Endothelial cell of umbilical vein (primary cell): Measurements from ENCODE around the gene RAB43. TPM values are rescaled to one million over a fixed set of nuclear protein-coding genes. Genes with fewer than 3 reads are reported as not detected.

ENCODE experiments used
- Bru-seq: library from RNA; stranded (reverse); fragments of 400-500 nt; gene quantifications from one replicate; lab custom pipeline; 2021; lab: Mats Ljungman, UMichigan
- BruChase-seq, 2 experiments: library from RNA; stranded (reverse); fragments of 400-500 nt; gene quantifications; one replicate each; lab custom pipeline; 2021; lab: Mats Ljungman, UMichigan
- BruUV-seq: library from RNA; stranded (reverse); fragments of 400-500 nt; replicated peaks from 2 replicates; lab custom pipeline; 2021; lab: Mats Ljungman, UMichigan
- CTCF ChIA-PET: fragments of 300-600, 350-600 bp; sonication (Branson Sonifier 250); formaldehyde crosslinking; loops from one replicate; lab custom pipeline; 2021; ENCODE audit warnings: antibody characterized with exemption, inconsistent platforms; lab: Charles Lee
- POLR2A ChIA-PET: fragments of 300-600, 350-600 bp; sonication (Branson Sonifier 250); formaldehyde crosslinking; loops from one replicate; lab custom pipeline; 2021; ENCODE audit warnings: antibody characterized with exemption, inconsistent platforms; lab: Charles Lee
- DNase-seq: peaks from one replicate; pipeline ENCODE4 v3.0.0-alpha.2; 2011; ENCODE audit warnings: low read depth, low spot score
- FAIRE-seq: peaks from 2 replicates; lab custom pipeline; 2011; peaks lifted over from hg19 to GRCh38; lab: Jason Lieb, UNC
- H2AFZ ChIP-seq: 2 replicates; pipeline ENCODE4 v1.6.0; 2012; ENCODE audit warnings: low read depth, low read length, control low read depth, inconsistent platforms
- H3K27ac ChIP-seq: 2 replicates; pipeline ENCODE4 v1.5.1; 2011; ENCODE audit warnings: low read depth, mild to moderate bottlenecking, control low read depth, low read length, moderate library complexity; ENCODE audit not compliant: insufficient read depth
- H3K27me3 ChIP-seq, 2 experiments: 2 replicates each; pipeline versions ENCODE4 v1.6.0 to v1.6.1; 2011; ENCODE audit warnings: low read length in 2 of 2, mixed read lengths in 1 of 2; ENCODE audit not compliant: control insufficient read depth in 2 of 2, insufficient read depth in 2 of 2
- H3K36me3 ChIP-seq, 2 experiments: 2 replicates in 1 of 2; 3 replicates in 1 of 2; pipeline ENCODE4 v1.5.1; 2011; ENCODE audit warnings: low read length in 2 of 2, mild to moderate bottlenecking in 1 of 2, moderate library complexity in 1 of 2; ENCODE audit not compliant: control insufficient read depth in 2 of 2, insufficient read depth in 2 of 2; ENCODE audit errors: extremely low read depth in 1 of 2
- H3K4me1 ChIP-seq: 3 replicates; pipeline ENCODE4 v1.5.1; 2011; ENCODE audit warnings: mild to moderate bottlenecking, low read length; ENCODE audit not compliant: control insufficient read depth, insufficient read depth; ENCODE audit errors: extremely low read depth
- H3K4me2 ChIP-seq: 2 replicates; pipeline ENCODE4 v1.6.1; 2011; ENCODE audit warnings: low read length, control low read depth, mixed read lengths; ENCODE audit not compliant: insufficient read depth
- H3K4me3 ChIP-seq, 3 experiments: fragments of 200-600 bp in 1 of 3; sonication (generic), shearing (Covaris generic) in 1 of 3; replicated peaks in 1 of 3; 2 replicates each; pipeline ENCODE4 v1.5.1; 2011 to 2016; ENCODE audit warnings: control low read depth in 3 of 3, low read length in 3 of 3, mild to moderate bottlenecking in 2 of 3, inconsistent platforms in 1 of 3, low read depth in 1 of 3, moderate library complexity in 1 of 3; ENCODE audit not compliant: insufficient read depth in 1 of 3
- H3K79me2 ChIP-seq: 2 replicates; pipeline ENCODE4 v1.6.0; 2012; ENCODE audit warnings: low read length, inconsistent platforms; ENCODE audit not compliant: control insufficient read depth, insufficient read depth
- H3K9ac ChIP-seq: replicated peaks from 2 replicates; pipeline ENCODE3; 2011; ENCODE audit warnings: low read length, control low read depth; ENCODE audit not compliant: insufficient read depth; ENCODE audit errors: extremely low read depth
- H3K9me1 ChIP-seq: replicated peaks from 3 replicates; pipeline ENCODE4 v1.6.0; 2011; ENCODE audit warnings: mild to moderate bottlenecking, low read length; ENCODE audit not compliant: control insufficient read depth, insufficient read depth; ENCODE audit errors: extremely low read depth
- H3K9me3 ChIP-seq: replicated peaks from 2 replicates; pipeline ENCODE4 v1.5.1; 2012; ENCODE audit warnings: low read length, inconsistent platforms; ENCODE audit not compliant: control insufficient read depth, insufficient read depth
- H4K20me1 ChIP-seq: replicated peaks from 2 replicates; pipeline ENCODE3; 2011; ENCODE audit warnings: mild to moderate bottlenecking, low read length; ENCODE audit not compliant: control insufficient read depth, insufficient read depth; ENCODE audit errors: extremely low read depth
- GATA2 ChIP-seq: IDR thresholded peaks from 2 replicates; pipeline ENCODE4 v1.7.0; 2011; ENCODE audit warnings: low read depth, mild to moderate bottlenecking, moderate library complexity, mixed read lengths, low read length; ENCODE audit not compliant: insufficient read length, insufficient read depth
- POLR2AphosphoS5 ChIP-seq: IDR thresholded peaks from 2 replicates; pipeline ENCODE4 v1.6.1; 2012; ENCODE audit warnings: low read depth, mild to moderate bottlenecking, control low read depth, low read length, moderate library complexity; ENCODE audit not compliant: insufficient read depth
- dilution Hi-C: fragments of 300-500 bp; cut with MboI; formaldehyde crosslinking; loops from one replicate; pipeline ENCODE4 v1.15.0; 2019; ENCODE audit warnings: low sequenced_read_pairs; ENCODE audit not compliant: extremely low pct_ligation_motif_present
- intact Hi-C: fragments of 100-400 bp; cut with micrococcal nuclease; formaldehyde crosslinking; loops from one replicate; pipeline ENCODE4 v1.10.0; 2022
- long read RNA-seq: library from polyadenylated mRNA; stranded (forward); transcript quantifications from one replicate; pipeline ENCODE4 v2.0.0, GENCODE V29; 2021
- polyA minus RNA-seq, 3 experiments: library from RNA; depleted of rRNA, polyadenylated mRNA; stranded (reverse); fragments of >200 nt; gene quantifications; 1 replicate in 1 of 3; 2 replicates in 2 of 3; pipeline ENCODE4 v1.2.3, GENCODE V29; 2011
- polyA plus RNA-seq, 4 experiments: library from polyadenylated mRNA; depleted of rRNA in 3 of 4; stranded (reverse) in 3 of 4; unstranded in 1 of 4; fragments of >200 nt; gene quantifications; 2 replicates each; pipeline versions ENCODE4 v1.2.1 to v1.2.3, GENCODE V29; 2011 to 2012; ENCODE audit warnings: missing spikeins in 1 of 4
- total RNA-seq: library from RNA; stranded (reverse); gene quantifications from 2 replicates; pipeline ENCODE4 v1.2.3, GENCODE V29; 2021

Gene RAB43
- total RNA-seq (22.6 and 31.5 TPM in 2 replicates), polyA plus RNA-seq (18.5 and 22.0 TPM in 2 replicates), polyA minus RNA-seq (19.1 and 19.7 TPM in 2 replicates), Bru-seq, nascent RNA (percentile 53 among the genes with signal in this experiment), BruChase-seq, experiment 1, labeled RNA remaining after a 6-hour chase (percentile 85 among the genes with signal in this experiment), BruChase-seq, experiment 2, labeled RNA remaining after a 2-hour chase (percentile 74 among the genes with signal in this experiment)
- polyA plus RNA-seq (2011; cell fraction: cytosol; rRNA removed) = 16.5 and 19.7 TPM in 2 replicates
- 19.9 and 22.0 TPM in 2 replicates for polyA plus RNA-seq (2011; cell fraction: nucleus; rRNA removed)
- 14.1 and 17.5 TPM in 2 replicates for polyA plus RNA-seq (2012)
- polyA minus RNA-seq (2011; cell fraction: cytosol; rRNA and poly(A)+ RNA removed) = 2.9 TPM
- 8.6 and 9.8 TPM in 2 replicates for polyA minus RNA-seq (2011; cell fraction: nucleus; rRNA and poly(A)+ RNA removed)
- long read RNA-seq, full-length matches to known transcripts = 6 of 21 reads
- long read RNA-seq, partial matches to known transcripts = 0 of 21 reads
- long read RNA-seq, other reads (novel, unspliced or antisense) = 15 of 21 reads

DNA sequence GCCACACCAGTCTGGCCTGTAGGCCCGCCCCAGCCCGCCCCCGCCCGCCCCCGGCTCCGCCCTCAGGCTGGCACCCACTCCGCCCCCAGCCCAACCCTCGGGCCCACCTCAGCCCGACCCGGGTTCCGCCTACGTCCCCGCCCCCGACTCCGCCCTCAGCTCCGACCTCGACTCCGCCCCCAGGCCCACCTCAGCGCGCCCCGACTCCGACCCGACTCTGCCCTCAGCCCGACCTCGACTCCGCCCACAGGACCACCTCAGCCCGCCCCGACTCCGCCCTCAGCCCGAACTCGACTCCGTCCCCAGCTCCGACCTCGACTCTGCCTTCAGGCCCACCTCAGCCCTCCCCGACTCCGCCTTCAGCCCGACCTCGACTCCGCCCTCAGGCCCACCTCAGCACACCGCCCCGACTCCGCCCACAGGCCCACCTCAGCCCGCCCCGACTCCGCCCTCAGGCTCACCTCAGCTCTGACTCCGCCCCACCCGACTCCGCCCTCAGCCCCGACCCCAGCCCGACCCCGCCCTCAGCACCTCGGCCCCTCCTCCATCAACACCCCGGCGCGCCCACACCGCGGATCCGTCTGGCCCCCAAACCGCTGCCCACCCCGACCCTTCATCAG, at the start of gene RAB43:
RAB43 (minus strand) TSS at position 13 of the 620 bp plus-strand sequence. CDS start 315 bp downstream, outside the sequence.
- Histone ChIP-seq H3K36me3 (peaks cover 0 to 2% of the 10 kb centered on the region in 2 experiments), H3K4me1 (peaks cover 19% of the 10 kb centered on the region), H3K79me2 (peaks cover 25% of the 10 kb centered on the region), H4K20me1 (no peaks in the 10 kb centered on the region), H3K9me1 (no peaks in the 10 kb centered on the region), H2AFZ (peak within 1 kb of the TSS; percentile 93), H3K4me3 (peak within 1 kb of the TSS; percentile 64 to 79 (median 72)), H3K27me3 (no peaks in the 10 kb centered on the region), H3K27ac (peak within 1 kb of the TSS; percentile 66), H3K9ac (peak within 1 kb of the TSS; percentile 72), H3K9me3 (no peaks in the 10 kb centered on the region), H3K4me2 (peak within 1 kb of the TSS; percentile 98)
- BruUV-seq = no TSS peak
- dilution Hi-C loops (loop anchor here (25.0 kb wide), 1 partner anchor 210 kb away; no protein-coding TSS in a partner anchor), intact Hi-C loops (loop anchor here (2.0 kb wide), 2 partner anchors 61 to 123 kb away; partner anchors contain the start of gene CNBP)
- TF ChIP-seq GATA2 = no peak
- peak; percentile 25 for TF ChIP-seq POLR2AphosphoS5
- CTCF ChIA-PET = interaction anchor here (0.6 to 4.5 kb wide), 12 partner anchors 9 to 151 kb away, joined by 3 to 79 read pairs (median 4); no protein-coding TSS in a partner anchor
- POLR2A ChIA-PET = interaction anchor here (0.5 to 1.6 kb wide), 6 partner anchors 8 to 965 kb away, joined by 3 to 11 read pairs (median 4); partner anchors contain the start of gene CNBP
- FAIRE-seq (peak; percentile 90), DNase-seq (peak; percentile 75)
